Upper lobe of left lung (tissue), 6 donors: ENCODE measurements around the gene TCEAL7. TPM values are rescaled to one million over a fixed set of nuclear protein-coding genes. Genes with fewer than 3 reads are reported as not detected.

ENCODE experiments used
- ATAC-seq, 2 donors: fragments of 200-7000 bp; cut with Tn5 transposase; one replicate each; pipeline ENCODE4 v1.9.1; 2022; ENCODE audit warnings: mild to moderate bottlenecking in 2 of 2, moderate library complexity in 2 of 2; ENCODE audit not compliant: low FRiP score in 2 of 2
- DNase-seq, 2 donors: peaks; one replicate each; pipeline ENCODE4 v3.0.0-alpha.2; 2019 to 2020
- H3K27ac ChIP-seq, 4 donors: fragments of 200-600 bp; sonication (generic); one replicate each; pipeline ENCODE4 v1.5.1; 2016 to 2019
- H3K27me3 ChIP-seq, 4 donors: fragments of 200-600 bp; sonication (generic); one replicate each; pipeline ENCODE4 v1.5.1; 2017 to 2019
- H3K36me3 ChIP-seq, 4 donors: fragments of 200-600 bp; sonication (generic); one replicate each; pipeline ENCODE4 v1.5.1; 2016 to 2019
- H3K4me1 ChIP-seq, 4 donors: fragments of 200-600 bp; sonication (generic); one replicate each; pipeline ENCODE4 v1.5.1; 2018 to 2019
- H3K4me3 ChIP-seq, 4 donors: fragments of 200-600 bp; sonication (generic); one replicate each; pipeline ENCODE4 v1.5.1; 2017 to 2019; ENCODE audit warnings: mild to moderate bottlenecking in 2 of 4, moderate library complexity in 1 of 4
- H3K9me3 ChIP-seq, 4 donors: fragments of 200-600 bp; sonication (generic); one replicate each; pipeline ENCODE4 v1.5.1; 2018 to 2019
- CTCF ChIP-seq, 6 experiments: fragments of 450-650 bp in 4 of 6; fragments of 200-600 bp in 2 of 6; sonication (generic) in 2 of 6; IDR thresholded peaks; one replicate each; pipeline ENCODE4 v1.5.1; 2016 to 2019; ENCODE audit warnings: antibody characterized with exemption in 6 of 6
- EP300 ChIP-seq, 4 donors: sonication (generic); formaldehyde crosslinking; IDR thresholded peaks; one replicate each; pipeline ENCODE4 v1.5.1; 2017; ENCODE audit warnings: antibody characterized with exemption in 4 of 4, control low read depth in 2 of 4
- POLR2A ChIP-seq, 4 donors: fragments of 450-650 bp; IDR thresholded peaks; one replicate each; pipeline ENCODE4 v1.5.1; 2016 to 2017; ENCODE audit warnings: antibody characterized with exemption in 4 of 4, mild to moderate bottlenecking in 2 of 4
- POLR2AphosphoS5 ChIP-seq, 2 donors: sonication (generic); formaldehyde crosslinking; IDR thresholded peaks; one replicate each; pipeline ENCODE4 v1.5.1; 2017; ENCODE audit warnings: antibody characterized with exemption in 2 of 2
- WGBS, 2 donors: methylation state at CpG; one replicate each; pipeline ENCODE4 v1.1.5; 2017 to 2018; 5-methylcytosine and 5-hydroxymethylcytosine counted together
- total RNA-seq, 6 donors: library from RNA; depleted of rRNA in 4 of 6; stranded (reverse); fragments of >200 nt in 4 of 6; gene quantifications; one replicate each; pipeline versions ENCODE4 v1.1.0 to v1.2.1, GENCODE V29; 2016 to 2021
- donor health status: DM: no; HTN: no; CAD: no; lungs with moderate emphysema.
- donor health status: DM: no; HTN: yes; CAD: no; lungs with severe emphysema.

Gene TCEAL7
- total RNA-seq, 6 donors from 2014 or later: 0.78 to 2.8 (median 1.8) TPM; not detected in 1

GRCh38 chrX:103362474-103362873 is 32.4 kb downstream of the TCEAL7 start:
- no peaks in the 10 kb centered on the region for H3K9me3 ChIP-seq
- no peaks in the 10 kb centered on the region for H3K27me3 ChIP-seq
- H3K36me3 ChIP-seq: no peaks in the 10 kb centered on the region
- ATAC-seq (no peak), DNase-seq (no peak)
- TF ChIP-seq POLR2A (IDR thresholded peaks at IDR 0.05) (no peak), CTCF (IDR thresholded peaks at IDR 0.05) (no peak), POLR2AphosphoS5 (IDR thresholded peaks at IDR 0.05) (no peak), EP300 (IDR thresholded peaks at IDR 0.05) (no peak)
- H3K27ac ChIP-seq: no peak overlapping the region
- no peak overlapping the region for H3K4me3 ChIP-seq
- WGBS, 2 donors: 25 to 48% methylated on average over 1 of the region's 1 CpG
- H3K4me1 ChIP-seq: no peaks in the 10 kb centered on the region

- Histone ChIP-seq H3K27ac (no peak overlapping the region), H3K4me3 (no peak overlapping the region), H3K9me3 (no peaks in the 10 kb centered on the region), H3K4me1 (no peaks in the 10 kb centered on the region), H3K27me3 (no peaks in the 10 kb centered on the region), H3K36me3 (no peaks in the 10 kb centered on the region)
- DNase-seq: no peak
- TF ChIP-seq CTCF (IDR thresholded peaks at IDR 0.05): no peak
- no peak for TF ChIP-seq EP300 (IDR thresholded peaks at IDR 0.05)
- WGBS, 2 donors: 83 to 92% methylated on average over 2 of the region's 2 CpGs
- no peak for ATAC-seq
Measured at GRCh38 chrX:103363046-103363445, 33.0 kb downstream of the TCEAL7 start.

- H3K4me3 ChIP-seq: no peak overlapping the region
- TF ChIP-seq POLR2A (IDR thresholded peaks at IDR 0.05) (no peak), EP300 (IDR thresholded peaks at IDR 0.05) (no peak), CTCF (IDR thresholded peaks at IDR 0.05) (no peak), POLR2AphosphoS5 (IDR thresholded peaks at IDR 0.05) (no peak)
- DNase-seq (no peak), ATAC-seq (no peak)
- no peaks in the 10 kb centered on the region for H3K9me3 ChIP-seq
- H3K27me3 ChIP-seq: no peaks in the 10 kb centered on the region
- H3K36me3 ChIP-seq: no peaks in the 10 kb centered on the region
- no peaks in the 10 kb centered on the region for H3K4me1 ChIP-seq
- 61 to 100% methylated on average over 1 of the region's 1 CpG for WGBS, 2 donors
- H3K27ac ChIP-seq: no peak overlapping the region
Measured at GRCh38 chrX:103367502-103367901, 37.5 kb downstream of the TCEAL7 start.

- ATAC-seq (no peak), DNase-seq (no peak)
- H3K27ac ChIP-seq: no peak overlapping the region
- no peaks in the 10 kb centered on the region for H3K4me1 ChIP-seq
- no peak overlapping the region for H3K4me3 ChIP-seq
- no peak for TF ChIP-seq EP300 (IDR thresholded peaks at IDR 0.05)
- no peak for TF ChIP-seq POLR2AphosphoS5 (IDR thresholded peaks at IDR 0.05)
- TF ChIP-seq POLR2A (IDR thresholded peaks at IDR 0.05): no peak
- no peak for TF ChIP-seq CTCF (IDR thresholded peaks at IDR 0.05)
- no peaks in the 10 kb centered on the region for H3K27me3 ChIP-seq
- H3K9me3 ChIP-seq: no peaks in the 10 kb centered on the region
- no peaks in the 10 kb centered on the region for H3K36me3 ChIP-seq
Measured at GRCh38 chrX:103369479-103369878, 39.4 kb downstream of the TCEAL7 start.

- TF ChIP-seq CTCF (IDR thresholded peaks at IDR 0.05) (no peak), POLR2AphosphoS5 (IDR thresholded peaks at IDR 0.05) (no peak), POLR2A (IDR thresholded peaks at IDR 0.05) (no peak), EP300 (IDR thresholded peaks at IDR 0.05) (no peak)
- no peak for DNase-seq
- no peaks in the 10 kb centered on the region for H3K9me3 ChIP-seq
- H3K36me3 ChIP-seq: no peaks in the 10 kb centered on the region
- WGBS, 2 donors: 47 to 82% methylated on average over 2 of the region's 2 CpGs
- no peak for ATAC-seq
- no peaks in the 10 kb centered on the region for H3K27me3 ChIP-seq
- H3K4me3 ChIP-seq: no peak overlapping the region
- no peaks in the 10 kb centered on the region for H3K4me1 ChIP-seq
- no peak overlapping the region for H3K27ac ChIP-seq
Measured at GRCh38 chrX:103372886-103373285, 42.8 kb downstream of the TCEAL7 start.
